LNCaP clone FGC (cell line): ENCODE results near the gene ARMC5.
"Not testable (repeated sequence)": the region's sequence is repeated elsewhere in the genome, so short reads cannot be mapped to it uniquely, and the experiment has no call there.

Source experiments
- DNase-seq: peaks from one replicate; pipeline ENCODE4 v3.0.0-alpha.2; 2011; ENCODE audit warnings: low read depth
- H3K4me3 ChIP-seq: 2 replicates; pipeline ENCODE4 v1.5.1; 2011; ENCODE audit warnings: mild to moderate bottlenecking, low read depth, low read length, control low read depth
- TF ChIP-seq, protein P1 (sequence below): IDR thresholded peaks from 2 replicates; pipeline ENCODE4 v1.5.1; 2012; ENCODE audit warnings: mild to moderate bottlenecking; ENCODE audit not compliant: control insufficient read depth, insufficient read depth; ENCODE audit errors: extremely low read depth

Gene ARMC5

GRCh38 chr16:31414706-31415105 lies 44.6 kb upstream of the ARMC5 start:
- TF ChIP-seq, protein P1, sequence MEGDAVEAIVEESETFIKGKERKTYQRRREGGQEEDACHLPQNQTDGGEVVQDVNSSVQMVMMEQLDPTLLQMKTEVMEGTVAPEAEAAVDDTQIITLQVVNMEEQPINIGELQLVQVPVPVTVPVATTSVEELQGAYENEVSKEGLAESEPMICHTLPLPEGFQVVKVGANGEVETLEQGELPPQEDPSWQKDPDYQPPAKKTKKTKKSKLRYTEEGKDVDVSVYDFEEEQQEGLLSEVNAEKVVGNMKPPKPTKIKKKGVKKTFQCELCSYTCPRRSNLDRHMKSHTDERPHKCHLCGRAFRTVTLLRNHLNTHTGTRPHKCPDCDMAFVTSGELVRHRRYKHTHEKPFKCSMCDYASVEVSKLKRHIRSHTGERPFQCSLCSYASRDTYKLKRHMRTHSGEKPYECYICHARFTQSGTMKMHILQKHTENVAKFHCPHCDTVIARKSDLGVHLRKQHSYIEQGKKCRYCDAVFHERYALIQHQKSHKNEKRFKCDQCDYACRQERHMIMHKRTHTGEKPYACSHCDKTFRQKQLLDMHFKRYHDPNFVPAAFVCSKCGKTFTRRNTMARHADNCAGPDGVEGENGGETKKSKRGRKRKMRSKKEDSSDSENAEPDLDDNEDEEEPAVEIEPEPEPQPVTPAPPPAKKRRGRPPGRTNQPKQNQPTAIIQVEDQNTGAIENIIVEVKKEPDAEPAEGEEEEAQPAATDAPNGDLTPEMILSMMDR = no peak
- DNase-seq = no peak
- H3K4me3 ChIP-seq = no peak overlapping the region

GRCh38 chr16:31416371-31416770 lies 42.9 kb upstream of the ARMC5 start:
- DNase-seq = no peak
- TF ChIP-seq, protein P1 = no peak
- no peak overlapping the region for H3K4me3 ChIP-seq

DNA sequence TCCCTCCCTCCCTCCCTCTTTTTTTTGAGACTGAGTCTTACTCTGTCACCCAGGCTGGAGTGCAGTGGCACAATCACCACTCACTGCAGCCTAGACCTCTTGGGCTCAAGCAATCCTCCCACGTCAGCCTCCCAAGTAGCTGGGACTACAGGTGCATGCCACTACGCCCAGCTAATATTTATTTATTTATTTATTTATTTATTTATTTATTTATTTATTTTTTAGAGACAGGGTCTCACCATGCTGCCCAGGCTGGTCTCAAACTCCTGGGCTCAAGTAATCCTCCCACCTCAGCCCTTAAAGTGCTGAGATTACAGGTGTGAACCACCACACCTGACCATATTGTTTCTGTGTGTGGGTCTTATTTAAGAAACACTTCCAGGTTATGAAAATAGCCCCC lies 42.3 kb upstream of the ARMC5 start:
- H3K4me3 ChIP-seq, DNase-seq: not testable (repeated sequence)

DNA sequence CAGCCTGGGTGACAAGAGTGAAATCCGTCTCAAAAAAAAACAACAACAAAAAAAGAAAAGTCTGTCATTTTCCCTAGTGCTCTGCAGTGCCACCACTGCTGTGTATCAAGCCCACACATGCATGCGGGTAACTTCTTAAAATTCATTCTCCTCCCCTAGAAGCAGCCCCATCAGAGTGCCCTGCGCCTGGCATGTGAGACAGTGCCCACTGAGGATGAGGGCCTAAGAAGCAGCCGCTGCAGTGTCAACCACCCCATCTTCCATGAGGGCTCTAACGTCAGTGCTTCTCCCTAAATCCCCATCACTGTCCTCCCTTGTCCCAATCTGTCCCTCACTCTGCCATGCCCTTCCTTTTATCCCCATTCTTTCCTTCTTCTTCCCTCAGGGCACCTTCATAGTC lies 41.4 kb upstream of the ARMC5 start:
- TF ChIP-seq, protein P1 = no peak
- no peak overlapping the region for H3K4me3 ChIP-seq
- DNase-seq = no peak

DNA sequence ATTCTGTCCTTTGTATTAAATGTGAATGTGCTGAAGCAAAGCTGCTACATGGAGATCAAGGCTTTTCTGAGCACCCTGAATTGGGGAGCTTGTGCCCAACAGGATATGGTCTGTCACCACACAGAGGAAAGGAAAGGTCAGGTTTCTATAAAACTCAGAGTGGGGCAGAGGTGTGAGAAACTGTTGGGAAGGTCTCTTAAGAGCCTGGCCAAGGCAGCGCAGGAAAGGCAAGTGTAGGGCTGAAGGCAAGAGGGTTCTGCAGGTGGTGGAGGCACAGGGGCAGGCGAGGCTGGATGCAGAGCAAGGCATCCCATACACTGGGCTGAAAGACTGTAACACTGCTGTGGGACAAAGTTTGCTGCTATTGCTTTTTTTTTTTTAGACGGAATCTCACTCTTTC lies 39.3 kb upstream of the ARMC5 start:
- no peak for DNase-seq
- no peak overlapping the region for H3K4me3 ChIP-seq
- TF ChIP-seq, protein P1 = no peak

DNA sequence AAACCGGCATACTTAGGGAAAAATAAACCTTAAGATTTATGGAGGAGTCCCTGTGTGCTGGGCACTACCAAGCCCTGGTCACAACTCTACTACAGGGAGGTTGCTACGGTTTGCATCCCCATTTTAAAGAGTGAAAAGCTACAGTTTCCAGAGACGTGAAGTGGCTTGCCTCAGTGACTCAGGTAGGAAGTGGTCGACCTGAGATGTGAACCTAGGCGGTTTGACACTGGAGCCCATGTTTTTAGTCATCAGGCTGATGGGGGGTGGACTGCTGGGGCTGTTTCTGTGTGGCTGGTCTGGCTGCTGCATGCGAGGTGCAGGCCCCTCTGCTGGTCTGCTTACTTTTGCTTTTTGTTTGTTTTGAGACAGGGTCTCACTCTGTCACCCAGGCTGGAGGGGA lies 37.7 kb upstream of the ARMC5 start:
- TF ChIP-seq, protein P1 = no peak
- H3K4me3 ChIP-seq = no peak overlapping the region
- DNase-seq = no peak

- H3K4me3 ChIP-seq = no peak overlapping the region
- DNase-seq = no peak
Measured at GRCh38 chr16:31423241-31423640, 36.1 kb upstream of the ARMC5 start.

More at GRCh38 chr16:31423241-31423640, 36.1 kb upstream of the ARMC5 start:
- TF ChIP-seq, protein P1 = no peak
